Measurements from ENCODE around the gene PRKCA. TPM values are rescaled to one million over a fixed set of nuclear protein-coding genes. Genes with fewer than 3 reads are reported as not detected.

Gene PRKCA
- total RNA-seq, 4 donors from 2014 or later: 9.6 to 15.5 (median 11.1) TPM

DNA sequence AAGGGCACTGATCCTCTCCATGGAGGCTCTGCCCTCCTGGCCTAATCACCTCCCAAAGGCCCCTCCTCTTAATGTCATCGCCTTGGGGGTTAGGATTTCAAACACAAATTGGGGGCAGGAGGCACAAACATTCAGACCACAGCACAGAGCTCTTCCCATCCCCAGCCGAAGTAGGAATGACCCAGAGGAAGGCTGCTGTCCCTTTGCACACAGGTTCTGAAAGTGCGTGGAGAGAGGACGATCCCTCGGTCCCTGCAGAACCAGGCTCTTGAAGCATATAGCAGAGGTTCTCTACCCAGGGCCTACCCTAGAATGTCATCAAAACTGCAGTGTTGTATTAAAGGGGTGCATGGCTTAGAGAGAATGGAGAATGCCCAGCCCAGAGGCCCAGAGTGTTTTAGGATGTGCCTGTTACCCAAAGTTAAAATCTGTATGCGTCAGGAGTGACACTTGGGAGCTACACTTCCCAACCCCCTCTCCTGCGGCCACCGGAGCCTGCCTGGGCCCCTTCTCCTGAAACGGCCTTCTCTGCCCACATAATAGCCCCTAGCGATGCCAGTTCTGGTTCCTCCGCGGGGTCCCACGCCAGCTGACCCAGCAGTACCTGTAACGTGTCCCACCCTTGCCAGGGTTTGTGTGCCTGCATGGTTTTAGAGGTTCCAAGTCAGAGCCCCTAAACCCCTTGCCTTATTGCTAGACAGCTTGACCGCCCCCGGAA, 373.0 kb downstream of the PRKCA start:
- TF ChIP-seq POLR2A (IDR thresholded peaks at IDR 0.05) (no peak), CTCF (IDR thresholded peaks at IDR 0.05) (no peak)
- 68 to 72% methylated on average over 12 to 16 of the region's 16 CpGs for WGBS, 2 donors
- DNase-seq (ENCODE audit: low spot score in 2 of 2): peak in 1 of 2 donors; percentile 73
- intact Hi-C loops (cut with DNase I; ENCODE audit: low total_unique reads): no loop called here
- H3K4me3 ChIP-seq (ENCODE audit: low read depth, poor library complexity, severe bottlenecking): no peak overlapping the region

- WGBS, 2 donors: 61 to 67% methylated on average over 17 of the region's 17 CpGs
- intact Hi-C loops (cut with DNase I; ENCODE audit: low total_unique reads): no loop called here
These were observed 373.6 kb downstream of the PRKCA start for GRCh38 chr17:66675991-66676371.

DNA sequence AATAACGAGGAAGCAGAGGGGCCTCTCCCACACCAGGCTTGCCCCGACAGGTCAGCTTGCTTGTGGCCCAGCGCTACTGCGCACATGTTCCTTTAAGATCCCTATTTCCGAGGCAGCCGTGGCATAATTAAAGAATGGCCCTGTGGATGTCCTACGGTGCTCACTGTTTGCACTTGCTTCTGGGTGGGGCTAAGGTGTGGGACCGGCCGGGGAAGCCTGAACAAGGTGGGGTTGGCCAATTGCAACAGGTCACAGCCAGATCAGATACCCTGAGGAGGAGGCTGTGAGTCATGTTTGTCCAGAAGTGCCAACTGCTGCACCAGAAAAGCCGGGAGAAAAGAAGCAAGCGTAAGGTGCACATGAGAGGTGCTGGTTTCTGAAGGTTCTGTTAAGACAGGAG, 374.0 kb downstream of the PRKCA start:
- no peak for TF ChIP-seq CTCF (IDR thresholded peaks at IDR 0.05)
- TF ChIP-seq POLR2A (IDR thresholded peaks at IDR 0.05): no peak
- intact Hi-C loops (cut with DNase I; ENCODE audit: low total_unique reads): no loop called here
- H3K4me3 ChIP-seq (ENCODE audit: low read depth, poor library complexity, severe bottlenecking): no peak overlapping the region
- DNase-seq (ENCODE audit: low spot score in 2 of 2): peak; percentile 75 to 85
- WGBS, 2 donors: 46 to 60% methylated on average over 11 of the region's 11 CpGs

More at GRCh38 chr17:66675991-66676371, 373.6 kb downstream of the PRKCA start:
- TF ChIP-seq POLR2A (IDR thresholded peaks at IDR 0.05) (no peak), CTCF (IDR thresholded peaks at IDR 0.05) (no peak)
- peak; percentile 68 to 87 for DNase-seq (ENCODE audit: low spot score in 2 of 2)
- H3K4me3 ChIP-seq (ENCODE audit: low read depth, poor library complexity, severe bottlenecking): no peak overlapping the region

DNA sequence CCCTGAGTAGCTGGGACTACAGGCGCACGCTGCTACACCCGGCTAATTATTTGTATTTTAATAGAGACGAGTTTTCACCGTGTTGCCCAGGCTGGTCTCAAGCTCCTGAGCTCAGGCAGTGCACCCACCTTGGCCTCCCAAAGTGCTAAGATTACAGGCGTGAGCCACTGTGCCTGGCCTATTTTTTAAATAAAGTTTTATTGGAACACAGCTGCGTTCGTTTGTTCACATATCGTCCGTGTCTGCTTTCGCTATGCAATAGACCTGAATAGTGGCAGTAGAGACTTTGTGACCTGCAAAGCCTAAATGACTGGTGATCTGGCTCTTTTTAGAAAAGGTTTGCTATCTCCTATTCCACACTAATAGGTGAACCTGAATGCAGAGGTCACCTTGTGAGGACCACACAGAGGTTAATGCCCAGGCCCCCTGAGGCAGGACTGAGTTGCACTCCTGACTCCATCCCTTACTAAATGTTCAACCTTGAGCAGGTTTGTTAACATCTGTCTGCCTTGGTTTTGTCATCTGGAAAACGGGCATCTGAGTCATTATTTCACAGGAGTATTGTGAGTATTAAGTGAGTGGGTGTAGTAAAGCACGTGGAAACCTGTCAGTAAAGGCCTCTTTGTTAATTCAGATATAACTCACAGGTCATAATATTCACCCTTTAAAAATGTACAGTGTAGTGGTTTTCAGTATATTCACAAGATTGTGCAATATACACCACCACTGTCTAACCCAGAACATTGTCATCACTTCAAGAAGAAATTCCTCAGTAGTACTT, 375.0 kb downstream of the PRKCA start:
- DNase-seq (ENCODE audit: low spot score in 2 of 2): peak in 1 of 2 donors; percentile 37
- no peak overlapping the region for H3K4me3 ChIP-seq (ENCODE audit: low read depth, poor library complexity, severe bottlenecking)
- intact Hi-C loops (cut with DNase I; ENCODE audit: low total_unique reads): no loop called here
- TF ChIP-seq CTCF (IDR thresholded peaks at IDR 0.05) (no peak), POLR2A (IDR thresholded peaks at IDR 0.05) (no peak)
- WGBS, 2 donors: 86 to 90% methylated on average over 13 of the region's 13 CpGs

DNA sequence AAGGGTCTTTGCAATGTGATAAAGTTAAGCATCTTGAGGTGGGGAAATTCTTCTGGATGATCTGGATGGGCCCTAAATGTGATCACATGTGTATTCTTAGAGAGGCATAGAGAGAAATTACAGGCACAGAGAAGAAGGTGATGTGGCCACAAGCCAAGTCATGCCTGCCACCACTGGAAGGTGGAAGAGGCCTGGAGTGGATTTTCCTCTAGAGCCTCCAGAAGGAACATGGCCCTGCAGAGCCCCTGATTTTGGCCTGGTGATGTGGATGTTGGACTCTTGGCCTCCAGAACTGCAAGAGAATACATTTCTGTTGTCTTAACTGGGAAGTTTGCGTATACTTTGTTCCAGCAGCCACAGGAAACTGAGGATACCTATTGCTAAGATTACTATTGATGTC, 375.6 kb downstream of the PRKCA start:
- TF ChIP-seq CTCF (IDR thresholded peaks at IDR 0.05) (no peak), POLR2A (IDR thresholded peaks at IDR 0.05) (no peak)
- H3K4me3 ChIP-seq (ENCODE audit: low read depth, poor library complexity, severe bottlenecking): no peak overlapping the region
- intact Hi-C loops (cut with DNase I; ENCODE audit: low total_unique reads): no loop called here
- 94 to 96% methylated on average over 1 of the region's 1 CpG for WGBS, 2 donors
- no peak for DNase-seq (ENCODE audit: low spot score in 2 of 2)
